DMS79 treated with DMSO at 0.1 percent for 48 hours (cell line): ENCODE measurements around the gene ZNF282.

Source experiments
- DNase-seq: peaks from one replicate; lab custom pipeline; 2025; lab: John Stamatoyannopoulos, UW

ZNF282 gene

GRCh38 chr7:149195180-149196150 lies at the start of gene ZNF282:
ZNF282 (plus strand) TSS chr7:149195546; CDS start chr7:149195590, 44 bp downstream.
- peak; percentile 74 for DNase-seq

- DNase-seq, result peak; percentile 60
These were observed 48.1 kb upstream of the ZNF282 start, which contains the start of gene ZNF398 for GRCh38 chr7:149147072-149147751. ZNF398 (plus strand) TSS chr7:149147453; CDS start chr7:149147743, 290 bp downstream.

- DNase-seq, result no peak
These were observed 47.3 kb upstream of the ZNF282 start for GRCh38 chr7:149147752-149148653.

GRCh38 chr7:149150981-149151380 lies 44.4 kb upstream of the ZNF282 start:
- no peak for DNase-seq

GRCh38 chr7:149153346-149153745 lies 42.0 kb upstream of the ZNF282 start:
- DNase-seq, result no peak

GRCh38 chr7:149154056-149154455 lies 41.3 kb upstream of the ZNF282 start:
- no peak for DNase-seq

GRCh38 chr7:149156898-149157297 lies 38.4 kb upstream of the ZNF282 start:
- DNase-seq, result no peak

- DNase-seq, result peak; percentile 12
These were observed 34.0 kb upstream of the ZNF282 start for GRCh38 chr7:149161241-149161848.

GRCh38 chr7:149166142-149166541 lies 29.2 kb upstream of the ZNF282 start:
- no peak for DNase-seq

- no peak for DNase-seq
These were observed 28.6 kb upstream of the ZNF282 start for GRCh38 chr7:149166630-149167352.

GRCh38 chr7:149171892-149172533 lies 23.3 kb upstream of the ZNF282 start:
- no peak for DNase-seq

GRCh38 chr7:149172534-149172920 lies 22.8 kb upstream of the ZNF282 start:
- DNase-seq, result no peak

GRCh38 chr7:149175150-149175549 lies 20.2 kb upstream of the ZNF282 start:
- DNase-seq, result peak; percentile 27

GRCh38 chr7:149179241-149179640 lies 16.1 kb upstream of the ZNF282 start:
- DNase-seq, result no peak

GRCh38 chr7:149180722-149181449 lies 14.5 kb upstream of the ZNF282 start:
- no peak for DNase-seq

- DNase-seq, result no peak
These were observed 13.9 kb upstream of the ZNF282 start for GRCh38 chr7:149181450-149181790.

GRCh38 chr7:149184274-149184673 lies 11.1 kb upstream of the ZNF282 start:
- DNase-seq, result no peak

GRCh38 chr7:149188213-149188612 lies 7.1 kb upstream of the ZNF282 start:
- DNase-seq, result no peak

- DNase-seq, result no peak
These were observed 6.6 kb upstream of the ZNF282 start for GRCh38 chr7:149188637-149189259.
